ENCODE data around the gene PITRM1. TPM values are rescaled to one million over a fixed set of nuclear protein-coding genes. Genes with fewer than 3 reads are reported as not detected.
"Not testable (repeated sequence)": the region's sequence is repeated elsewhere in the genome, so short reads cannot be mapped to it uniquely, and the experiment has no call there.

PITRM1 gene
- total RNA-seq, 1 donor from 2014 or later, result 110 TPM

DNA sequence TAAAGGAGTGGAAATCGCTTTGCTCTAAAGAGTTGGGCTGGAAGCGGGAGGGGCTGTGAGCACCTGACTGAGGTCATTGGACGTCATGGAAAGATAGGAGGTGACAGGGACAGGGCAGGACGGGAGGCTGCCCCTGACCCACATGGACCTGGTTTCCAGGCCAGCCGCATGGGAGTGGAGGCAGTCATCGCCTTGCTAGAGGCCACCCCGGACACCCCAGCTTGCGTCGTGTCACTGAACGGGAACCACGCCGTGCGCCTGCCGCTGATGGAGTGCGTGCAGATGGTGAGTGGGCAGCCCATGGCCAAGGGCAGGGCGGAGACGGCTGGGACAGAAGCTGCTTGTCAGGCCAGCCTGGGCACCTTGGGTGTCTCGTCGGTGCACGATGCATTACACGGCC lies 63.4 kb downstream of the PITRM1 start:
- DNase-seq (ENCODE audit: low spot score in 2 of 2), result no peak
- Histone ChIP-seq H3K9me3 (no peaks in the 10 kb centered on the region), H3K4me3 (no peak overlapping the region), H3K36me3 (peaks cover 37 to 51% of the 10 kb centered on the region in 2 donors), H3K27me3 (no peaks in the 10 kb centered on the region), H3K27ac (peak overlapping the region; percentile 88 to 95), H3K4me1 (peaks cover 6 to 24% of the 10 kb centered on the region in 2 donors)
- intact Hi-C loops (cut with DNase I), result loop anchor here (5.0 kb wide), 1 partner anchor 1963 kb away; no protein-coding TSS in a partner anchor
- TF ChIP-seq, protein P1, sequence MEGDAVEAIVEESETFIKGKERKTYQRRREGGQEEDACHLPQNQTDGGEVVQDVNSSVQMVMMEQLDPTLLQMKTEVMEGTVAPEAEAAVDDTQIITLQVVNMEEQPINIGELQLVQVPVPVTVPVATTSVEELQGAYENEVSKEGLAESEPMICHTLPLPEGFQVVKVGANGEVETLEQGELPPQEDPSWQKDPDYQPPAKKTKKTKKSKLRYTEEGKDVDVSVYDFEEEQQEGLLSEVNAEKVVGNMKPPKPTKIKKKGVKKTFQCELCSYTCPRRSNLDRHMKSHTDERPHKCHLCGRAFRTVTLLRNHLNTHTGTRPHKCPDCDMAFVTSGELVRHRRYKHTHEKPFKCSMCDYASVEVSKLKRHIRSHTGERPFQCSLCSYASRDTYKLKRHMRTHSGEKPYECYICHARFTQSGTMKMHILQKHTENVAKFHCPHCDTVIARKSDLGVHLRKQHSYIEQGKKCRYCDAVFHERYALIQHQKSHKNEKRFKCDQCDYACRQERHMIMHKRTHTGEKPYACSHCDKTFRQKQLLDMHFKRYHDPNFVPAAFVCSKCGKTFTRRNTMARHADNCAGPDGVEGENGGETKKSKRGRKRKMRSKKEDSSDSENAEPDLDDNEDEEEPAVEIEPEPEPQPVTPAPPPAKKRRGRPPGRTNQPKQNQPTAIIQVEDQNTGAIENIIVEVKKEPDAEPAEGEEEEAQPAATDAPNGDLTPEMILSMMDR (IDR thresholded peaks at IDR 0.05), result no peak

GRCh38 chr10:3108575-3109105 lies 63.9 kb downstream of the PITRM1 start:
- H3K27me3 ChIP-seq, result no peaks in the 10 kb centered on the region
- H3K4me3 ChIP-seq, result no peak overlapping the region
- H3K36me3 ChIP-seq, result peaks cover 33 to 54% of the 10 kb centered on the region in 2 donors
- intact Hi-C loops (cut with DNase I), result loop anchor here (5.0 kb wide), 1 partner anchor 1964 kb away; no protein-coding TSS in a partner anchor
- DNase-seq (ENCODE audit: low spot score in 2 of 2), result no peak
- peak overlapping the region; percentile 88 to 95 for H3K27ac ChIP-seq
- H3K4me1 ChIP-seq, result peaks cover 7 to 30% of the 10 kb centered on the region in 2 donors
- TF ChIP-seq, protein P1 (IDR thresholded peaks at IDR 0.05), result no peak
- H3K9me3 ChIP-seq, result no peaks in the 10 kb centered on the region

DNA sequence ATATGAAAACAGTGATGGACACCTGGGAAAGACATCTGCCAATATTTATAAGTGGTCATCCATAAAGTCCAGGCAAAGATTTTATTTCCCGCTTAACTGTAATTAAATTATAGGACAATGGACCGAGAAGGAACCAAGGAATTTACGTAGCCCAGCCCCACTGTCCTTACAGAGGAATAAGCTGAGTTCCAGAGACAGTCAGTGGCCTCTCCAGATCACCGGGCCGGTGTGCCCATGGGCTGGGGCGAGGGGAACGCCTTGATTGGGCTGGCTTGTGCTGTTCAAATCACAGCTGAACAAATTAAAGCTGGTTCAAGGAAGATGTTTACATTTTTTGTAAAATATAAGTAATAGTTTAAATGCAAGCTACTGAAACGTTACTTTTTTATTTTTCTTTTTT lies 64.5 kb downstream of the PITRM1 start:
- Histone ChIP-seq H3K9me3 (no peaks in the 10 kb centered on the region), H3K4me3 (peak overlapping the region in 1 of 2 donors; percentile 26), H3K27ac (peak overlapping the region; percentile 88 to 95), H3K27me3 (no peaks in the 10 kb centered on the region), H3K4me1 (peaks cover 12 to 36% of the 10 kb centered on the region in 2 donors), H3K36me3 (peaks cover 27 to 52% of the 10 kb centered on the region in 2 donors)
- TF ChIP-seq, protein P1 (IDR thresholded peaks at IDR 0.05), result no peak
- intact Hi-C loops (cut with DNase I), result loop anchor here (5.0 kb wide), 1 partner anchor 1964 kb away; no protein-coding TSS in a partner anchor
- no peak for DNase-seq (ENCODE audit: low spot score in 2 of 2)

DNA sequence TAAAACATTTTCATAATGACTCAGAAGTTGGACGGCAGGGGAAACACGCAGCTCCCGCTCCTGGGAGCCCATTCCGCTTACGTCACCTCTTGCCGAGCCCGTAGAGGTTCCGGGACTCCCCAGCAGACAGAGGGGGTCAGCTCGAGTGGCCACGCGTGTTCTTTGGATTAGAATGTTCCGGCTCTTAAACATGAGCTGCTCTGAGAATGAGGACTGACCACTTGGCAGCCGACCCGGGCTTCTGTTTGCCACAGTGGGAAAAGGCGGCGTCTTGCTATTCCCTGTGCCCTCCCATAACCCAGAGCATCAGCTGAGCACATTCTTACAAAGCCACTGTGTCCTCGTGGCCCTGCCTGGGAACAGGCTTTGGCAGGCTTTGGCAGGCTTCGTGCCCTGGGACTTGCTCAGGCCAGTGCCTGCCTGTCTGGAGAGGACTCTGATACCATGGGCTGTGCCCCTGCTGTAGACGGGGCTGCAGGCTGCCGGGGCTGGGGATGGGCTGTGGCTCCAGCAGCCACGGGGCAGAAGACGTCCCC lies 65.1 kb downstream of the PITRM1 start:
- TF ChIP-seq, protein P1 (IDR thresholded peaks at IDR 0.05), result no peak
- intact Hi-C loops (cut with DNase I), result loop anchor here (1.0 to 5.0 kb wide), 4 partner anchors 12 to 1965 kb away; no protein-coding TSS in a partner anchor
- peak overlapping the region in 1 of 2 donors; percentile 26 for H3K4me3 ChIP-seq
- H3K4me1 ChIP-seq, result peaks cover 12 to 38% of the 10 kb centered on the region in 2 donors
- peak; percentile 84 to 98 for DNase-seq (ENCODE audit: low spot score in 2 of 2)
- no peaks in the 10 kb centered on the region for H3K9me3 ChIP-seq
- no peaks in the 10 kb centered on the region for H3K27me3 ChIP-seq
- H3K27ac ChIP-seq, result peak overlapping the region; percentile 88 to 95
- peaks cover 23 to 47% of the 10 kb centered on the region in 2 donors for H3K36me3 ChIP-seq

DNA sequence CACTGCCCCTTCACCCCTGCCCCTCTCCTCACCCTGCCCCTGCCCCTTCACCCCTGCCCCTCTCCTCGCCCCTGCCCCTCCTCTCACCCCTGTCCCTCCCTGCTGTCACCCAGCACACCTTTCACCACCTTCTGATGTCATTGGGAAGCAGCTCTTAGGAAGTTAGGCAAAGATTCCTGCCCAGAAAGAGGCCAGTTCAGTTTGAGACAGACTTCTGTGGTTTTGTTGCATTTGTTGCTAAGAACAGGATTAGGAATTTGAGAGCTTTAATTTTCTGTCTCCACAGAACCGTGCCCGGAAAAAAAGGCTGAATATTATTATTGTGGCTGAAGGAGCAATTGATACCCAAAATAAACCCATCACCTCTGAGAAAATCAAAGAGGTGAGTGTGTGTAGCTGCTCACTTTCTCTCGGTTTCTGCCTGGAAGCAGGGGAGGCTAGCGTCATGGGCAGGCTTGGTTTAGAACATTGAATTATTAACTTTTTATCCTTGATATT lies 65.6 kb downstream of the PITRM1 start:
- DNase-seq (ENCODE audit: low spot score in 2 of 2), result no peak
- H3K4me3 ChIP-seq, result peak overlapping the region in 1 of 2 donors; percentile 45
- no peaks in the 10 kb centered on the region for H3K27me3 ChIP-seq
- TF ChIP-seq, protein P1 (IDR thresholded peaks at IDR 0.05), result no peak
- no peaks in the 10 kb centered on the region for H3K9me3 ChIP-seq
- peaks cover 12 to 38% of the 10 kb centered on the region in 2 donors for H3K4me1 ChIP-seq
- H3K27ac ChIP-seq, result peak overlapping the region; percentile 88 to 95
- intact Hi-C loops (cut with DNase I), result loop anchor here (1.0 to 5.0 kb wide), 4 partner anchors 12 to 1965 kb away; no protein-coding TSS in a partner anchor
- peaks cover 22 to 42% of the 10 kb centered on the region in 2 donors for H3K36me3 ChIP-seq

DNA sequence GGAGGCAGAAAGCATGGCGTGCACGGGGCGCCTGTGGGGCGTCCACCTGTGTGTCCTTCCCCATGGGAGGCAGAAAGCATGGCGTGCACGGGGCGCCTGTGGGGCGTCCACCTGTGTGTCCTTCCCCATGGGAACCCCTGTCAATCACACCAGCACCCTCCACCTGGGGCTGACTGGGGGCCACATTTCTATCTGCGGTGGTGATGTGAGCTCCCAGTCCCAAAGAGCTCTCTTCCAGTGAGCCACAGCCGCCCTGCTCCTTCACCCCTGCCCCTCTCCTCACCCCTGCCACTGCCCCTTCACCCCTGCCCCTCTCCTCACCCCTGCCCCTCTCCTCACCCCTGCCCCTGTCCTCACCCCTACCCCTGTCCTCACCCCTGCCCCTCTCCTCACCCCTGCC lies 66.3 kb downstream of the PITRM1 start:
- Histone ChIP-seq H3K36me3 (peaks cover 18 to 40% of the 10 kb centered on the region in 2 donors), H3K27ac (peak overlapping the region; percentile 72 to 95), H3K4me1 (peaks cover 12 to 38% of the 10 kb centered on the region in 2 donors)
- H3K9me3 ChIP-seq; H3K27me3 ChIP-seq; DNase-seq (ENCODE audit: low spot score in 2 of 2); H3K4me3 ChIP-seq: not testable (repeated sequence)
- intact Hi-C loops (cut with DNase I), result loop anchor here (5.0 kb wide), 1 partner anchor 1966 kb away; no protein-coding TSS in a partner anchor
